GM19395 (cell line): ENCODE data around the gene HCRTR2.

Experiments used
- ATAC-seq: cut with Tn5 transposase; IDR thresholded peaks from one replicate; pipeline ENCODE4 v1.9.1; 2021; ENCODE audit warnings: mild to moderate bottlenecking, moderate library complexity; ENCODE audit not compliant: unreplicated experiment

Gene HCRTR2

DNA sequence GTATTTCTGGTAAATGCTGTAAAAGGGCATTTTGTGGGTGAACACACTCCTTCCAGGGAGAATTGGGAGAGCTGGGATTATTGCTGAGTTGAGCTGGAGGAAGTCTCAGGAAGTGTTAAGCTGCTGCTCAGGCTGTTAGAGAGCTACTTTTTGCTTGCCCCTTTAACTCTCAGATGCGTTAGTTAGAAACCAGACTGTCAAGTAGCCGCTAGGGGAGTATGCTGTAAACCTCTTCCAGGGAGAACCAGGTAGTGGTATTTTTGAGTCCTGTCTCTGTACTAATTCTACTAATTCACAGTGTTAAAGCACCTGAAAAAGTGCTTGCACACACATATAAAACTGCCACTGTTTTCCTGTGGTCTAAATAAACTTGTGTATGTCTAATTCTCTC is 146.4 kb downstream of the HCRTR2 start:
- ATAC-seq = no peak

DNA sequence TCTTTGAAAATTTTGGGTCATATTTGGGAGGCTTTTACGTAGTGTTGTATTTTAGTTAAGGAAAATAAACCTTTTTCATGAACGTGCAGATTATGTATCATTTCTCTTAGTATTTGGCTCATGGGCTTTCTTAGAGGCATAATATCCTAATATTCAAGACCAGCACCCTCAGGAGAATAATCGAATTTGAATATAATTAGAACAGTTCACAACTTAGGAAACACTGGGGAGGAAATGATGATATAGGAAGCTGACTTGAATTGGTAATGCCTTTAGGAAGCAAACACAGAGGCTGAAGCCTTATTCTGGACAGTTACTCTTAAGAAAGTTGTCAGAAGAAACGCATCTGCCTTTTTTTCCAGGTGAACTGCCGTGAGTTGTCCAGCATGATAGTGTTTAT is 152.9 kb downstream of the HCRTR2 start, which contains the start of gene GFRAL:
GFRAL (plus strand) TSS at position 301 of the 400 bp plus-strand sequence; CDS start at position 387, 86 bp downstream.
- no peak for ATAC-seq
